Measurements from ENCODE around the gene SUMO1.

Gene SUMO1

GRCh38 chr2:202194418-202194817 is 44.0 kb downstream of the SUMO1 start:
- DNase-seq: no peak

- no peak for DNase-seq
Measured at GRCh38 chr2:202193881-202194353, 44.5 kb downstream of the SUMO1 start.

DNA sequence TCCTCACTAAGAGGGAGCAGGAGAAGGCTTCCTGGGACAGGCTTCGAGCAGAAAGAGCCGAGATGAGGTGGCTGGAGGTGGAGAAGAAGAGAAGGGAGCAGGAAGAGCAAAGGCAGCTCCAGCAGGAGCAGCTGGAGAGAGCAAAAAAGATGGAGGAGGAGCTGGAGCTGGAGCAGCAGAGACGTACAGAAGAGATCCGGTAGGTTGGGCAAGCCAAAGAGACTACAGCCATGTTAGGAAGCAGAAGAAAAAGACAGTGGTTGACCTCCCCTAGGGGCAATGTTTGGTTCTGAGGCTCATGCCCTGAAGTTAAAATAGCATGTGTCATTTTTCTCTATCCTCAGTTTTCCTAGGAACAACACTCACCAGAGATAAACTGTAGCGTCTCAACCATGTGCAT is 45.1 kb downstream of the SUMO1 start:
- DNase-seq: no peak

GRCh38 chr2:202187570-202187969 is 50.8 kb downstream of the SUMO1 start:
- no peak for DNase-seq

DNA sequence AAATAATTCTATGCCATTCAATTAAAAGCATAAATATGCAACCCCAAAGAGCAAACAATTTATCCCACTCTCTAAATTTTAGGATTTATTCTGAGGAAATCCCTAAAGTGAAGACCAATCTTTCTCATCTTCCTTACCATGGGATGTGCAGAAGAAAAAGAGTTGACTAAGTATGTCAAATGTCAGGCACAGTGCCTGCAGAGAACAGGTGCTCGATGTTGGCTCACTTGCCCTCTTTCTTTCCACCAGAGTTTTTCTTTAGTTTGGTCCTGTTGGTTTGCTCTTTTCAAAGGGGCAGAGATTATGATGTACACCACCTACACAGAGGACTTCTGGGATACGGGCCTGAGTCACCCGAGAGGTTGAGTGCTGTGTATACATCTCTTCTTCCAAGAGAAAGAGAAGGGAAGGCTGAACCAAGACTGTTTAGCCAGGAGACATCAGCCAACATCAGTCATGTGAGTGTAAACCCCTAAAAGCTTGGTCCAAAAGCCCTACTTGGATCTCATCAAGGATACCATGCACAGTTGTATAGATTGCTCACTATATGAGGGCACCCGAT is 51.7 kb downstream of the SUMO1 start:
- no peak for DNase-seq

DNA sequence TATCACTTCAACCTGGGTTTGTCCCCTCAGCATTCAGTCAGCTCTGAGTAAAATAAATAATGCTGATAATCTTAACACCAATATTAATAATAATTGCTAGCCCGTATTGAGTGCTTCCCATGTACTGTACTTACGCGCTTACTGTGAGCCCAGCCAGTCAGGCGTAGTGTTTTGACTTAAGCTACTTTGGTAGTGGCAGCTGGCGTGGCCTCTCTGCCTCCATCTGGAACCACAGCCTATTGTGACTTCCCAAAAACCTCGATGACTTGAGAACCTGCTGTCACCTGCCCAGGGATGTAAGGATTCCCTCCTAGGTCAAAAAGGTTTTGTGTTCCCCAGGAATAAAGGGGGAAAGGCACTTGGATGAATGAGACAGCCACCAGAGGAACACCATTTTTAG is 53.2 kb downstream of the SUMO1 start:
- no peak for DNase-seq

- DNase-seq: no peak
Measured at GRCh38 chr2:202184557-202184956, 53.8 kb downstream of the SUMO1 start.

- DNase-seq: peak; percentile 15 to 25
Measured at GRCh38 chr2:202178346-202178958, 59.9 kb downstream of the SUMO1 start.

- DNase-seq: peak; percentile 15 to 18
Measured at GRCh38 chr2:202172439-202173211, 65.8 kb downstream of the SUMO1 start.

- no peak for DNase-seq
Measured at GRCh38 chr2:202171241-202171825, 67.1 kb downstream of the SUMO1 start.

- DNase-seq: no peak
Measured at GRCh38 chr2:202169832-202170424, 68.5 kb downstream of the SUMO1 start.

GRCh38 chr2:202169131-202169530 is 69.3 kb downstream of the SUMO1 start:
- DNase-seq: no peak

DNA sequence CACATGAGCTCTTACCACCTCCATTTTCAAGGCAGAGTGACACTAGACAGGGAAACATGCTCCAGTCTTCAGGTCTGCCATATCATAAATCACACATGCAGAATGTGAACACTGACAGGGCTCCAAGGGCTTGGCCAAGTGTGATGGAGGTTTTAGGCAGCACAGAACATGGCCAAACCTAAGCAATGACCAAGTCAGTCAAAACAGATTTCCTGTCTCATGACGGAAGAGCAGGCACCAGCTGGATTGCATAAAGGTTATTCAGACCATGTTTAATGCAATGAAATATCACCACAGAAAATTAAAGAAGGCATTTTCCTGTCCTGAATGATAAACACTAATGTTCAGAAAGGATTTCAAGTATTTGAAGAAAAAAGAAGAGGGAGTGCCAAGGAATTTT is 72.5 kb downstream of the SUMO1 start:
- DNase-seq: no peak

- no peak for DNase-seq
Measured at GRCh38 chr2:202165208-202165607, 73.2 kb downstream of the SUMO1 start.

- DNase-seq: no peak
Measured at GRCh38 chr2:202164411-202164810, 74.0 kb downstream of the SUMO1 start.

DNA sequence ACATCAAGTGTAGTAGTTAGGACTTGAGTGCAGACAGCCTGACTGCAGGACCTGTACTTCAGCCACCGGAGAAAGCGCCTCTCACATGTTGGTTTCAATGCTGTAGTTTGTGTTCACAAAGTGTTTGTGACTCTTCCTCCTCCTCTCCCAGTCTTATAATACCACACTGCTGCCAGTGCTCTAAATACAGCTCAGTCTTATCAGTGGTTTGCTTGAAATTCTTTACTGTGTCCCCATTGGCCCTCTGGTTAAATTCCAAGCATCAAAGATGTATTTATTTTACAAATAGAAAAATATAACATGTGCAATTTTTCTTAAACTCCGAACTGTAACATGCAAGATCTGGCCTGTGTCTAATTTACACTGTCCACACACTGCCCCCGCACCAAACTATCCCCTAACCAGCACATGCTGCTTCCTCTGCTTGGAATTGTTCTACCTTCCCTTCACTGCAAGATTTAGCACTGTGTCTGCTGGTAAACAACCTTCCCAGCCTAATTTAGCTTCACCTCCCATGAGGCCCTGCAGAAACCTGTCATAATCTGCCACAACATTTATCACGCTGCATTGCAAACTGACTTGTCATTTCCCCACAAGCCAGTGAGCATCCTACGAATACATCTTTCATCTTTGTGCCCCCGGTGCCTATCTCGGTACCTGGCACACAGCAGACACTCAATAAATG is 77.1 kb downstream of the SUMO1 start:
- no peak for DNase-seq

- no peak for DNase-seq
Measured at GRCh38 chr2:202158796-202159195, 79.6 kb downstream of the SUMO1 start.

DNA sequence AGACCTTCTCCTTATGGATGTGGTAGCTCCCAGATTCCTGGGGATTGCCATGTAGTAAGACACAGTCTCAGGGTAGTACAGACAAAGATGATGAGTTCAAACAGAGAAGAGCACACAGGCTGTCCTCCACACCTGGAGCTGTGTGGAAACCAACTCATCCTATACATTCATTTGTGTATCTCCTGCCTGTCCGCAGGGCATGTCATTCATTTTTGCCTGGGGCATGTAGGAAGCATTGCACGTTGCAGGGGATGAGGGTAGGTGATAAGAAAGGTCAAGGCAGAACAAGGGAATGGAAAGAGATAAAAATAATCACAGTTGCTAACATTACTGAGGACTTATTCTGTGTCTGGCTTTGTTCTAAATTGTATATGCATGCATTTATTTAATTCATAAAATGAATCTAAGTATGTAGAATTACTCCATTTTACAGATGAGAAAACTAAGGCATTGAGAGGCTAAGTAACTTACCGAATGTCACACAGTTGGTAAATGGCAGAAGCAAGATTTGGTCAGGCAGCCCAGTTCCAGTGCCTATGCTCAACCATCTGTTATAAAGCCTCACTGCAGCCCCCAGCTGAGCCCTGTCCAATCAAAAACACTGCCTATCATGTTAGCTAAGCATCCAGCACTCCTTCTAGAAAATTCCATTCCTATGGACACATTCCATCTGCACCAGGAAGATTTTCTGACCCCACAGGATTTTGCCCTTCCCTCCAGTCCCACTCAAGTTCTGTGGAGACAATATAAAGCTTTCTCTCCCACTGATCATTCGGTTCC is 81.0 kb downstream of the SUMO1 start:
- no peak for DNase-seq
